GM12878 (cell line): ENCODE measurements around the gene CD200R1L. TPM values are rescaled to one million over a fixed set of nuclear protein-coding genes. Genes with fewer than 3 reads are reported as not detected.

Experiments
- ATAC-seq: fragments of 200-7000 bp; cut with Tn5 transposase; 3 replicates; pipeline ENCODE4 v1.9.1; 2020; ENCODE audit warnings: mild to moderate bottlenecking, moderate library complexity
- BruUV-seq: library from RNA; stranded (reverse); fragments of 400-500 nt; replicated peaks from 2 replicates; lab custom pipeline; 2021; lab: Mats Ljungman, UMichigan
- CTCF ChIA-PET: fragments of 300-600 bp; sonication (Branson Sonifier 250); formaldehyde crosslinking; extraction: SDS; loops from one replicate; lab custom pipeline; 2021; ENCODE audit warnings: inconsistent platforms; lab: Yijun Ruan, JAX
- POLR2A ChIA-PET: fragments of 350-600 bp; formaldehyde crosslinking; extraction: SDS; loops from one replicate; lab custom pipeline; 2021; ENCODE audit warnings: inconsistent platforms; lab: Charles Lee
- RAD21 ChIA-PET: fragments of 300-600 bp; sonication (Branson Sonifier 250); formaldehyde crosslinking; loops from one replicate; lab custom pipeline; 2023; ENCODE audit warnings: antibody characterized with exemption; ENCODE audit not compliant: unreplicated experiment; lab: Charles Lee
- SMC1A ChIA-PET: fragments of 300-600 bp; sonication (Branson Sonifier 250); formaldehyde crosslinking; loops from one replicate; lab custom pipeline; 2023; ENCODE audit not compliant: unreplicated experiment, uncharacterized antibody; lab: Charles Lee
- DNase-seq: peaks from one replicate; pipeline ENCODE4 v3.0.0-alpha.2; 2011; ENCODE audit warnings: low read depth, low spot score
- FAIRE-seq: peaks from 3 replicates; lab custom pipeline; 2011; peaks lifted over from hg19 to GRCh38; lab: Jason Lieb, UNC
- H2AFZ ChIP-seq: 2 replicates; pipeline ENCODE4 v1.6.0; 2011; ENCODE audit warnings: low read depth, low read length, control low read depth; ENCODE audit not compliant: control insufficient read depth
- H3K27ac ChIP-seq: 2 replicates; pipeline ENCODE4 v1.5.1; 2011; ENCODE audit warnings: control low read depth; ENCODE audit not compliant: control insufficient read depth, insufficient read depth
- H3K27me3 ChIP-seq, 2 experiments: replicated peaks in 1 of 2; 2 replicates each; pipeline versions ENCODE4 v1.6.0 to v1.6.1; 2011; ENCODE audit warnings: low read length in 1 of 2; ENCODE audit not compliant: control insufficient read depth in 2 of 2, insufficient read depth in 2 of 2
- H3K36me3 ChIP-seq, 2 experiments: 2 replicates each; pipeline ENCODE4 v1.5.1; 2011; ENCODE audit warnings: low read length in 1 of 2; ENCODE audit not compliant: control insufficient read depth in 2 of 2, insufficient read depth in 2 of 2
- H3K4me1 ChIP-seq: 2 replicates; pipeline ENCODE4 v1.6.1; 2011; ENCODE audit warnings: mild to moderate bottlenecking, low read length, moderate library complexity, mixed read lengths; ENCODE audit not compliant: control insufficient read depth, insufficient read depth
- H3K4me2 ChIP-seq: 2 replicates; pipeline ENCODE4 v1.6.0; 2011; ENCODE audit warnings: control low read depth; ENCODE audit not compliant: control insufficient read depth, insufficient read depth
- H3K4me3 ChIP-seq: fragments of 200-600 bp; sonication (generic); 2 replicates; pipeline ENCODE4 v1.5.1; 2016
- H3K79me2 ChIP-seq: 2 replicates; pipeline ENCODE4 v1.6.0; 2011; ENCODE audit warnings: low read length; ENCODE audit not compliant: control insufficient read depth, insufficient read depth
- H3K9ac ChIP-seq: 2 replicates; pipeline ENCODE4 v1.8.0; 2011; ENCODE audit warnings: low read length, control low read depth, mixed read lengths; ENCODE audit not compliant: control insufficient read depth, insufficient read depth
- H3K9me3 ChIP-seq: replicated peaks from 3 replicates; pipeline ENCODE4 v1.5.1; 2011; ENCODE audit warnings: mild to moderate bottlenecking, low read length; ENCODE audit not compliant: control insufficient read depth, insufficient read depth
- H4K20me1 ChIP-seq: 2 replicates; pipeline ENCODE4 v1.6.0; 2011; ENCODE audit not compliant: control insufficient read depth, insufficient read depth
- BCL3 ChIP-seq: IDR thresholded peaks from 2 replicates; pipeline ENCODE4 v1.6.1; 2011; ENCODE audit warnings: borderline replicate concordance, low read depth, mild to moderate bottlenecking, moderate library complexity, low read length; ENCODE audit not compliant: insufficient read depth, poor library complexity, severe bottlenecking
- CUX1 ChIP-seq: IDR thresholded peaks from 2 replicates; pipeline ENCODE4 v1.6.1; 2012; ENCODE audit warnings: improper control_type of control experiment, low read depth, low read length; ENCODE audit not compliant: insufficient replicate concordance
- KAT2A ChIP-seq: conservative IDR thresholded peaks from 2 replicates; pipeline ENCODE4 v1.6.1; 2011; ENCODE audit warnings: low read depth, low read length; ENCODE audit not compliant: control insufficient read depth
- MEF2A ChIP-seq: IDR thresholded peaks from 2 replicates; pipeline ENCODE4 v1.6.1; 2011; ENCODE audit warnings: low read depth, mild to moderate bottlenecking, low read length, moderate library complexity; ENCODE audit not compliant: insufficient read depth
- MTA3 ChIP-seq: IDR thresholded peaks from 2 replicates; pipeline ENCODE4 v1.6.1; 2012; ENCODE audit warnings: low read length, inconsistent platforms, borderline replicate concordance
- MXI1 ChIP-seq: fragments of 150-350 bp; IDR thresholded peaks from 2 replicates; pipeline ENCODE4 v1.6.1; 2011; ENCODE audit warnings: low read depth, mild to moderate bottlenecking, inconsistent platforms, low read length, improper control_type of control experiment
- NKRF ChIP-seq: fragments of 450-650 bp; conservative IDR thresholded peaks from 2 replicates; pipeline ENCODE4 v1.6.1; 2017; ENCODE audit warnings: mild to moderate bottlenecking, moderate library complexity
- NRF1 ChIP-seq: conservative IDR thresholded peaks from 2 replicates; pipeline ENCODE4 v1.6.1; 2011; ENCODE audit warnings: mild to moderate bottlenecking, low read depth, low read length, improper control_type of control experiment
- SKIL ChIP-seq: fragments of 450-650 bp; IDR thresholded peaks from 2 replicates; pipeline ENCODE4 v1.6.1; 2017; ENCODE audit warnings: mild to moderate bottlenecking, low read depth, inconsistent platforms; ENCODE audit not compliant: poor library complexity, severe bottlenecking
- SPI1 ChIP-seq: IDR thresholded peaks from 2 replicates; pipeline ENCODE4 v1.6.1; 2011; ENCODE audit warnings: low read depth, mild to moderate bottlenecking, low read length, moderate library complexity, borderline replicate concordance; ENCODE audit not compliant: insufficient read depth
- SRF ChIP-seq, 2 experiments: IDR thresholded peaks; 2 replicates each; pipeline ENCODE4 v1.6.1; 2011; ENCODE audit warnings: low read depth in 2 of 2, low read length in 2 of 2, mild to moderate bottlenecking in 1 of 2, moderate library complexity in 1 of 2
- ZNF207 ChIP-seq: fragments of 450-650 bp; IDR thresholded peaks from 2 replicates; pipeline ENCODE4 v1.6.1; 2014; ENCODE audit warnings: antibody characterized with exemption, mild to moderate bottlenecking, borderline replicate concordance
- ZNF217 ChIP-seq: fragments of 450-650 bp; IDR thresholded peaks from 2 replicates; pipeline ENCODE4 v1.6.1; 2017; ENCODE audit warnings: antibody characterized with exemption, mild to moderate bottlenecking
- WGBS: methylation state at CpG from one replicate; pipeline ENCODE4 v1.1.6; 2016; ENCODE audit warnings: low lambda C conversion rate; ENCODE audit not compliant: insufficient replicate concordance, insufficient coverage; ENCODE audit errors: missing lambda C conversion rate; 5-methylcytosine and 5-hydroxymethylcytosine counted together
- in situ Hi-C: fragments of 300-500 bp; cut with MboI; formaldehyde crosslinking; loops from 9 replicates; pipeline ENCODE4 v1.14.3; 2018; ENCODE audit warnings: mixed read lengths
- intact Hi-C: fragments of 100-400 bp; cut with micrococcal nuclease; formaldehyde crosslinking; loops from one replicate; pipeline ENCODE4 v1.14.2; 2022; ENCODE audit not compliant: unreplicated experiment
- polyA plus RNA-seq, 11 experiments: library from polyadenylated mRNA; depleted of rRNA in 4 of 11; unstranded in 6 of 11; stranded (reverse) in 5 of 11; fragments of >200 nt; fragmentation: Nextera tagmentation in 4 of 11; fragmentation: Illumina TruSeq in 1 of 11; extraction: Ambion mirVana in 4 of 11; extraction: Trizol in 1 of 11; gene quantifications; 1 replicate in 1 of 11; 2 replicates in 10 of 11; pipeline versions ENCODE4 v1.2.1 to v1.2.3, GENCODE V29; 2011 to 2016; ENCODE audit warnings: inconsistent platforms in 2 of 11, missing spikeins in 2 of 11, low read depth in 1 of 11
- total RNA-seq, 4 experiments: library from RNA; depleted of rRNA in 3 of 4; stranded (reverse); fragments of >200 nt in 3 of 4; fragmentation: Illumina TruSeq in 1 of 4; extraction: Trizol in 1 of 4; gene quantifications; 2 replicates each; pipeline versions ENCODE4 v1.2.1 to v1.2.3, GENCODE V29; 2013 to 2021

CD200R1L gene
- total and polyA plus RNA-seq, 10 of the 15 experiments (the other 5 are each of a cell fraction or from before 2014, with no cell fraction given): 0.41 TPM; not detected in 9

GRCh38 chr3:112865757-112866156 lies 19.1 kb upstream of the CD200R1L start:
- Histone ChIP-seq H3K79me2 (no peaks in the 10 kb centered on the region), H3K27ac (no peak overlapping the region), H3K27me3 (no peaks in the 10 kb centered on the region), H3K36me3 (no peaks in the 10 kb centered on the region), H3K9ac (no peak overlapping the region), H3K9me3 (peaks cover 3% of the 10 kb centered on the region), H3K4me2 (no peak overlapping the region), H4K20me1 (no peaks in the 10 kb centered on the region), H2AFZ (no peak overlapping the region), H3K4me3 (no peak overlapping the region), H3K4me1 (no peaks in the 10 kb centered on the region)
- no peak for DNase-seq
- in situ Hi-C loops: no loop called here
- ChIA-PET RAD21 (no interaction called here), CTCF (interaction anchor here (1.3 kb wide), 1 partner anchor 103 kb away, joined by 3 read pairs; no protein-coding TSS in a partner anchor), SMC1A (interaction anchor here (0.9 to 1.0 kb wide), 2 partner anchors 12 to 22 kb away, joined by 3 read pairs; no protein-coding TSS in a partner anchor), POLR2A (no interaction called here)
- no peak for ATAC-seq
- intact Hi-C loops: no loop called here
- no peak for FAIRE-seq
- no TSS peak for BruUV-seq
- 96% methylated on average over 2 of the region's 2 CpGs for WGBS
- no peak for TF ChIP-seq NKRF
- no peak for TF ChIP-seq SRF (IDR thresholded peaks at IDR 0.05; ENCODE audit: low read depth in 2 of 2, low read length in 2 of 2)
- no peak for TF ChIP-seq MXI1
- no peak for TF ChIP-seq CUX1
- no peak for TF ChIP-seq MEF2A
- TF ChIP-seq KAT2A: no peak
- no peak for TF ChIP-seq ZNF207
- no peak for TF ChIP-seq ZNF217
- no peak for TF ChIP-seq BCL3
- TF ChIP-seq MTA3: no peak
- no peak for TF ChIP-seq SPI1
- TF ChIP-seq SKIL: no peak
- TF ChIP-seq NRF1: no peak
